Kidney tubule cell (primary cell): Measurements from ENCODE around the gene SCP2.
"Not testable (repeated sequence)": the region's sequence is repeated elsewhere in the genome, so short reads cannot be mapped to it uniquely, and the experiment has no call there.

ENCODE experiments used
- DNase-seq: peaks from one replicate; pipeline ENCODE4 v3.0.0-alpha.2; 2018; ENCODE audit warnings: low spot score

Gene SCP2

GRCh38 chr1:52917156-52917555 lies 9.9 kb upstream of the SCP2 start:
- no peak for DNase-seq

- DNase-seq: no peak
These were observed 9.5 kb upstream of the SCP2 start for GRCh38 chr1:52917581-52917980.

- no peak for DNase-seq
These were observed 8.9 kb upstream of the SCP2 start for GRCh38 chr1:52918201-52918600.

- peak; percentile 50 for DNase-seq
These were observed 7.9 kb upstream of the SCP2 start for GRCh38 chr1:52919051-52919722.

GRCh38 chr1:52919723-52920483 lies 7.2 kb upstream of the SCP2 start:
- DNase-seq: no peak

GRCh38 chr1:52920791-52921291 lies 6.2 kb upstream of the SCP2 start:
- DNase-seq: peak; percentile 23

GRCh38 chr1:52925571-52926005 lies 1.5 kb upstream of the SCP2 start:
- peak; percentile 21 for DNase-seq

- no peak for DNase-seq
These were observed 238 bp upstream of the SCP2 start for GRCh38 chr1:52926864-52927211.

- peak; percentile 39 for DNase-seq
These were observed 934 bp downstream of the SCP2 start for GRCh38 chr1:52928015-52928404.

GRCh38 chr1:52929019-52929418 lies 1.9 kb downstream of the SCP2 start:
- no peak for DNase-seq

GRCh38 chr1:52937433-52938182 lies 10.5 kb downstream of the SCP2 start:
- no peak for DNase-seq

GRCh38 chr1:52938183-52938451 lies 11.0 kb downstream of the SCP2 start:
- DNase-seq: no peak

GRCh38 chr1:52943876-52944416 lies 16.9 kb downstream of the SCP2 start:
- no peak for DNase-seq

GRCh38 chr1:52944566-52944965 lies 17.5 kb downstream of the SCP2 start:
- DNase-seq: no peak

GRCh38 chr1:52947490-52947889 lies 20.4 kb downstream of the SCP2 start:
- no peak for DNase-seq

- not testable (repeated sequence) for DNase-seq
These were observed 22.5 kb downstream of the SCP2 start for GRCh38 chr1:52949602-52950001.

GRCh38 chr1:52952112-52952511 lies 25.0 kb downstream of the SCP2 start:
- no peak for DNase-seq

GRCh38 chr1:52955129-52955970 lies 28.3 kb downstream of the SCP2 start:
- peak; percentile 87 for DNase-seq

- no peak for DNase-seq
These were observed 36.0 kb downstream of the SCP2 start for GRCh38 chr1:52963101-52963500.

GRCh38 chr1:52967666-52968065 lies 40.6 kb downstream of the SCP2 start:
- DNase-seq: no peak

- not testable (repeated sequence) for DNase-seq
These were observed 42.2 kb downstream of the SCP2 start for GRCh38 chr1:52969234-52969633.

- peak; percentile 19 for DNase-seq
These were observed 43.1 kb downstream of the SCP2 start for GRCh38 chr1:52970149-52970548.
